Naive B cell (primary cell): Measurements from ENCODE around the gene POLN. TPM values are rescaled to one million over a fixed set of nuclear protein-coding genes. Genes with fewer than 3 reads are reported as not detected.

ENCODE experiments used
- ATAC-seq, 2 donors: fragments of 150-1000 bp; cut with Tn5 transposase; 2 replicates each; pipeline ENCODE4 v1.10.0; 2021; ENCODE audit warnings: low read depth in 2 of 2, mild to moderate bottlenecking in 2 of 2, moderate library complexity in 2 of 2
- DNase-seq: peaks from one replicate; pipeline ENCODE4 v3.0.0; 2022
- H3K27ac Mint-ChIP-seq, 6 donors: one replicate each; pipeline ENCODE4 v1.8.0; 2020 to 2022; ENCODE audit warnings: mild to moderate bottlenecking in 6 of 6, mixed read lengths in 6 of 6, moderate library complexity in 5 of 6, inconsistent platforms in 2 of 6
- H3K27me3 Mint-ChIP-seq, 3 donors: one replicate each; pipeline ENCODE4 v1.8.0; 2021 to 2022; ENCODE audit warnings: mixed read lengths in 3 of 3, mild to moderate bottlenecking in 1 of 3
- H3K36me3 Mint-ChIP-seq, 2 donors: one replicate each; pipeline ENCODE4 v1.8.0; 2020 to 2022; ENCODE audit warnings: mixed read lengths in 2 of 2, inconsistent platforms in 1 of 2, mild to moderate bottlenecking in 1 of 2
- H3K4me1 Mint-ChIP-seq, 3 donors: one replicate each; pipeline ENCODE4 v1.8.0; 2020 to 2022; ENCODE audit warnings: mixed read lengths in 3 of 3, inconsistent platforms in 1 of 3, mild to moderate bottlenecking in 1 of 3, moderate library complexity in 1 of 3
- H3K4me3 Mint-ChIP-seq, 8 donors: one replicate each; pipeline ENCODE4 v1.8.0; 2020 to 2022; ENCODE audit warnings: mild to moderate bottlenecking in 8 of 8, mixed read lengths in 8 of 8, moderate library complexity in 8 of 8, inconsistent platforms in 2 of 8
- H3K9me3 Mint-ChIP-seq, 7 donors: one replicate each; pipeline ENCODE4 v1.8.0; 2020 to 2022; ENCODE audit warnings: mixed read lengths in 7 of 7, mild to moderate bottlenecking in 5 of 7, inconsistent platforms in 2 of 7, moderate library complexity in 1 of 7
- polyA plus RNA-seq, 6 donors: library from polyadenylated mRNA; unstranded; fragments of 300-500 nt; fragmentation: Illumina TruSeq; gene quantifications; one replicate each; pipeline ENCODE4 v1.2.3, GENCODE V29; 2021; ENCODE audit warnings: low read depth in 6 of 6

Gene POLN
- polyA plus RNA-seq, 6 donors from 2014 or later, result 0.62 to 0.79 (median 0.71) TPM; not detected in 2

DNA sequence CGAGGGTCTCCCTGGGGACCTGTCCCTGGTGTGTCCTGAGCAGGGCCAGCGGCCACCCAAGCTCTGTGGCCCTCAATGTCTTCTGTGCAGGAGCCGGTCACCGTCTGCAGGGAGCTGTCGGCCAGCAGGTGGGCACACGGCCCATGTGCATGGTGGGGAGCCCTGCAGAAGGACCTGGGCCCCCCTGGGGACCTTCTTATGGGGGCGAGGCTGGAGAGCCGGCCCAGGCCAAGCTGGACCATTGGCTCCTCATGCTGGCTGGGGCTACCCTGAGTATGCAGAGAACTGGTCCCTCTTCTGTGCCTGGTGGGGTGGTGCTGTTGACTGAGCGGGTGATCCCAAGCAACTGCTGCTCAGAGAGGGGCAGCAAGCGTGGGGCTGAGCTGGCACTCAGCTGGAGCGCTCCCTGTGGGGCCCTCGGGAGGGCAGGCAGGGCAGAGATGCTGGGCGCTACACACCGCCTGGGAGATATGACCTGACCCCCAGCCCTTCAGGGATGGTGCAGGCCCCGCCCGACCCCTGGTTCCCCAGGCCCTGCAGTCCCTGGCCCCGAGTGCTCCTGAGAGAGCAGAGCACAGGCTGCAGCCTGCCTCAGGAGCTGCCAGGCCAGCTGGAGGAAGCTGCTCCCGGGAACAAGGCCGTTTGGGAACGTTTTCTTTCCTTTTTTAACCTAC, 168.0 kb downstream of the POLN start:
- DNase-seq, result no peak
- no peak overlapping the region for H3K4me3 Mint-ChIP-seq
- no peak overlapping the region for H3K27ac Mint-ChIP-seq
- H3K9me3 Mint-ChIP-seq, result no peaks in the 10 kb centered on the region
- H3K36me3 Mint-ChIP-seq, result no peaks in the 10 kb centered on the region
- H3K4me1 Mint-ChIP-seq, result no peaks in the 10 kb centered on the region
- ATAC-seq, result no peak
- peaks cover 0 to 5% (median 0%) of the 10 kb centered on the region in 3 donors for H3K27me3 Mint-ChIP-seq

DNA sequence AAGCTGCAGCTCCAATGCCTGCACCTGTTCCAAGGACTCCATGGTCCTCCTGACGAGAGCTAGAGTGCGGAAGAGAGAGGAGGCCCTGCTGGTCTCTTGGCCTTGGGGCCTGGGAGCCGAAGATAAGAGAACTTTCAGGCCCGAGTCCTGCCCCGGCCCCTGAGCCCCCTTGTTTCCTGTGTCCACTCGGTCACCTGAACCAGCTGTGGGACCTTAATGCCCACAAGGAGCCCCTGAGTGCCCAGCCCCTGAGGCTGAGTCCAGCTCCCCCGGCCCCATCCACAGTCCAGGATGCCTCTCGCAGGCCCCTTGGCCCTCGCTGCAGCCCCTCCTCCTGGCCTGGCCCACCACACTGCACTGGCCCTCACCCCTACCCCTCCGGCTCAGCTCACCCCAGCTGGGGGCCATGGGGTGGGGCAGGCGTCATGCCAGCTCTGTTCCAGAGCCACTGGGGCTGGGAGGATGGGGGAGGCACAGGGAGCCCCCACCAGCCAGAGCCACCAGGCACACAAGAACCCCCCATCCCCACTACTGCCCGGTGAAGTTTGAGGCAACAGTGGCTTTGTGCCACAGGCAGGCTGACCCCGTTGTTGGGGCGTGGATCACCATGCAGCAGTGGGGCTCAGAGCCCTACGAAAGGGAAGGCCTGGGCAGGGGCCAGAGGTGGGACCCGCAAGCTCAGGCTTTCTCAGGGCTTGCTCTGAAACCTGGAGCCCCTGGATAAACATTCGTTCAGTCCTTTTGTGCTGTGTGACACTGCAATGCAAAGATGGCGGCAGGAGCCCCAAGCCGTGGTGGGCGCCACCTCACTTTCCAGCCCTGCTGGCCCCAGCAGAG, 168.7 kb downstream of the POLN start:
- Mint-ChIP-seq H3K9me3 (peaks cover 0 to 2% (median 0%) of the 10 kb centered on the region in 7 donors), H3K36me3 (no peaks in the 10 kb centered on the region), H3K27me3 (peaks cover 0 to 5% (median 0%) of the 10 kb centered on the region in 3 donors), H3K4me1 (no peaks in the 10 kb centered on the region), H3K4me3 (no peak overlapping the region), H3K27ac (no peak overlapping the region)
- ATAC-seq (no peak), DNase-seq (no peak)

DNA sequence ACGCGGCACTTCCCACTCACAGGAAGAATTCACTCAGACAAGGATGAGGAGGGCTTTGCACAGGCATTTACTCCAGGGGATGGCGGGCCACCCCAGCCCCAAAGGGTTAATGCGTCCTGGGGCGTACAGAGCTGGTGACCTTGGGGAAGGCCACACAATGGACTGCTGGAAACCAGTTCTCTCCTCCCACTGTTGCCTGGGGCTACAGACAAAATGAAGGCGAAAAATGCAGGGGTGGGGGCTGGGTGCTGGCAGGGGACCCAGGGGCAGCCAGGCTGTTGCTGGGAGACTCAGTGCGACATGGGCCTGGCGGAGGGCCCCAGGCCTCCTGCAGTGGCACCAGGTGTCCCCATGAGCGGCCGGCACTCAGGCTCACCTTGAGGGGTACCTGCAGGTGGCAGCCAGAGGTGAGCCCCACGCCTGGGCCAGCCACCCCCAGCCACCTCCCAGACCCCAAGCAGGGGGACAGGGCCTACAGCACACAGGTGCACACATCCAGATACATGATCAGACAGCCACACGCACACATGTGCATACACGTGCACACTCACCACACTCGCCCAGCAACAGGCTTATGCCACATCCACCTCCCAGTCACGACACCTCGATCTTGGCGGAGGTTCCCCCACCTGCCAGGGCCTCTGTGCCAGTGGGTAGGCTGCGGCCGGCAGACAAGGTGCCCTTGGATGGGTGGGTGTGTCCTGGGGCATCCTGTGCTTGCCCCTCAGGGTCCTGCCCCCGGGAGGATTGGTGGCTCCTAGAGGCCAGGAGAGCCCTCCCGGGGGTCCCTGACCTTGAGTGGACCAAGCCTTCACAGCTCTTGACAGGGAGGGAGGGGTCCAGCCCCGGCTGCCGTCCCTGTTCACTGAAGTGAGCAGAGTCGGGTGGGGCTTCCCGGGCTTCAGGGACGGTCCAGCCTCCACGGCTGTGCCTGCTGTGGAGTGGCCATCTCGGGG, 169.7 kb downstream of the POLN start:
- no peak for ATAC-seq
- H3K4me3 Mint-ChIP-seq, result no peak overlapping the region
- H3K27ac Mint-ChIP-seq, result no peak overlapping the region
- peaks cover 0 to 5% (median 0%) of the 10 kb centered on the region in 3 donors for H3K27me3 Mint-ChIP-seq
- H3K9me3 Mint-ChIP-seq, result peaks cover 0 to 2% (median 0%) of the 10 kb centered on the region in 7 donors
- H3K36me3 Mint-ChIP-seq, result no peaks in the 10 kb centered on the region
- DNase-seq, result no peak
- no peaks in the 10 kb centered on the region for H3K4me1 Mint-ChIP-seq

GRCh38 chr4:2071252-2071911, 170.5 kb downstream of the POLN start:
- H3K9me3 Mint-ChIP-seq, result peaks cover 0 to 2% (median 0%) of the 10 kb centered on the region in 7 donors
- no peak overlapping the region for H3K4me3 Mint-ChIP-seq
- no peaks in the 10 kb centered on the region for H3K36me3 Mint-ChIP-seq
- H3K27me3 Mint-ChIP-seq, result peaks cover 0 to 5% (median 0%) of the 10 kb centered on the region in 3 donors
- H3K4me1 Mint-ChIP-seq, result no peaks in the 10 kb centered on the region
- DNase-seq, result no peak
- no peak overlapping the region for H3K27ac Mint-ChIP-seq
- no peak for ATAC-seq

DNA sequence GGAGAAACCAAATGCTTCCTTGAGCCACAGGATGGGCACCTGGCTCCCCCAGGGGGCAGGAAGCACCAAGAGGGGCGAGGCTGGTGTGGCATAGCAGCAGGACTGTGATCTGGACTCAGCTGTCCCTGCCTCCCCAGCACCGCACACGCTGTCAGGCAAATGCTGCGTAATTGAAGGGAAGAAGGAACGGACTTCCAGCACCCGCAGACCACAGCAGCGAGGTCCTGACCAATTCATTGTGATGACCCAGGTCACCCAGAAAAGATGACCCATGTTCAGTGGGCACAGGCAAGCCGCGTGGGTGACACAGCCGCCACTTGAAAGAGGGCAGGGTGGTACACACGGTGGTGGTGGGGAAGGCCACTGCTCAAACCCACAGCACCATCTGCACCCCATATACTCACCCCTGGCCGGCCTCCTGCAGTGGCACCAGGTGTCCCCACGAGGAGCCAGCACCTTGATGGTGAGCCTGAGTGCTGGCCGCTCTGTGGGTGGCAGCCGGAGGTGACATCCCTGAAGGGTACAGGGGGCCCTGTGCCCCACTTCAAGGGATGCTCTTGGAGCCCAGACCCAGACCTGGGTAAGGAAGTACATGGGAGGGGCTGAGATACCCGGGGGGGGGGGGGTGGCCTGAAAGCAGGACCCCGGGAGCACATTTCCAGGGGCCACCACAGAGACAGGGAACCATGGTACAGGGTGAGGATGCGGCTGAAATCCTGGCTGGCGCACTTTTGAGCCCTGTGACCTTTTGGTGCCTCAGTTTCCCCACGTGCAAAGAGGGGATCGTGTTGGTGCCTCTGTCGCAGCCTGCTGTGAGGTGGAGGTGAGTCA, 171.3 kb downstream of the POLN start:
- Mint-ChIP-seq H3K27me3 (peaks cover 0 to 5% (median 0%) of the 10 kb centered on the region in 3 donors), H3K36me3 (no peaks in the 10 kb centered on the region), H3K4me1 (no peaks in the 10 kb centered on the region), H3K9me3 (peaks cover 0 to 2% (median 0%) of the 10 kb centered on the region in 7 donors), H3K27ac (no peak overlapping the region), H3K4me3 (no peak overlapping the region)
- DNase-seq (no peak), ATAC-seq (no peak)

DNA sequence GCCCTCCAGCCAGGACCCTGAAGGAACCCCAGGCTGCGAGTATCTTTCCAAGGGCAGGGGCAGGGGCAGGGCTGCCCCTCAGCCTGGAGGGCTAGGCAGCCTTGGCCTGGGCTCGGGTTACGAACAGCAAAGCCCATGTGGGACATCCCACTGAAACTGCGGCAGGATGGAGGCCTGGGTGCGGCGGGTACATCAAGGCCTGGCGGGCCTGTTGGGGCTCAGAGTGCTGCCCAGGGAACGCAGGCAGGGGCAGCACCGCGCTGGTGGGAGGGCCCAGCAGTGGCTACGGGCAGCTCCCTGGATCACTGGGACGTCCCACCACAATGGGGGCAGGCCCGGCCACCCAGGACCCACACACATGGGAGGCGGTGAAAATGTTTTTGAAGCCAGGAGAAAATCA, 171.9 kb downstream of the POLN start:
- no peak for DNase-seq
- Mint-ChIP-seq H3K27ac (no peak overlapping the region), H3K27me3 (peaks cover 0 to 6% (median 0%) of the 10 kb centered on the region in 3 donors)

DNA sequence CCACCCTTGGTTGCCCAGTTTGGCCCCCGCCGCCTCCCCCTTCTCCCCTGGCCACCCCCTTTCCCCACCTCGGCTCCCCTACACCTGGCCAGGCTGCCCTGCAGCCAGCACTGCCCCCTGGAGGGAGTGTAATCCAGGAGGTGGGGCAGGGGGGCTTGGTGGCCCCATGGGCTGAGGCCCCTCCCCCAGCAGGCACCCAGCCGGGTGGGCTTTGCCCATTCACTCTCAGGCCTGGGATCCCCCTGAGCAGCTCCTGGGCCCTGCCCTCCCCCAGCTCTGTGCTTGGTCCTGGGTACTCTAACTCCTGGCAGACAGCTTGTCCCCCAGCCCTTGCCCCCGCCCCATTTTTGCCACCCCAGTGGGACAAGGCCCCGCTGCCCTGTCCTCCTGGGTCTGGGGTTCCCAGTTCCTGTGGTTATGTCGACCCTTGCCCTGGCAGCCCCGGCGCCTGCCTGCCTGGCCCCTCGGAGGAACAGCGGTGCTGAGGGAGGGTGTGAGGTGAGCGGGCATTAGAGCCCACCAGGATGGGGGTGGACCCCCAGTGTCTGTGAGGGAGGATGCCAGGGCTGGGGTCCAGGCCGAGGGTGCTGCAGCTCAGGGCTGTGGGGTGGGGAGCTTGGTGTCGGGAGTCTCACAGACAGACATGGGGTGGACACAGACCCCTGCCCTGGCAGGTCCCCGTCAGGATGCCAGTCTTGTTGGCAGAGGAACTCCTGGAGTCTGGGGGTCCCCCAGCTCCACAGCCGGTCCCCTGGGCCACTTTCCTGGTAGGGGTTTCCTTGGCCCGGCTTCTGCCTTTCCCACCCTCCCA, 172.6 kb downstream of the POLN start:
- Mint-ChIP-seq H3K4me3 (no peak overlapping the region), H3K9me3 (peaks cover 0 to 2% (median 0%) of the 10 kb centered on the region in 7 donors), H3K4me1 (no peaks in the 10 kb centered on the region), H3K36me3 (no peaks in the 10 kb centered on the region), H3K27ac (no peak overlapping the region), H3K27me3 (peaks cover 0 to 10% (median 0%) of the 10 kb centered on the region in 3 donors)
- ATAC-seq (no peak), DNase-seq (no peak)

More for the DNA sequence above, 171.9 kb downstream of the POLN start:
- Mint-ChIP-seq H3K4me1 (no peaks in the 10 kb centered on the region), H3K36me3 (no peaks in the 10 kb centered on the region), H3K4me3 (no peak overlapping the region), H3K9me3 (peaks cover 0 to 2% (median 0%) of the 10 kb centered on the region in 7 donors)
- no peak for ATAC-seq

GRCh38 chr4:2068566-2068965, 173.4 kb downstream of the POLN start:
- ATAC-seq, result no peak
- Mint-ChIP-seq H3K27ac (no peak overlapping the region), H3K27me3 (peaks cover 0 to 10% (median 0%) of the 10 kb centered on the region in 3 donors), H3K4me3 (no peak overlapping the region), H3K9me3 (peaks cover 0 to 2% (median 0%) of the 10 kb centered on the region in 7 donors), H3K36me3 (no peaks in the 10 kb centered on the region), H3K4me1 (no peaks in the 10 kb centered on the region)
- DNase-seq, result no peak

- no peak overlapping the region for H3K27ac Mint-ChIP-seq
- H3K9me3 Mint-ChIP-seq, result peaks cover 0 to 2% (median 0%) of the 10 kb centered on the region in 7 donors
- no peaks in the 10 kb centered on the region for H3K36me3 Mint-ChIP-seq
- ATAC-seq (no peak), DNase-seq (no peak)
- H3K4me1 Mint-ChIP-seq, result no peaks in the 10 kb centered on the region
- H3K4me3 Mint-ChIP-seq, result no peak overlapping the region
- H3K27me3 Mint-ChIP-seq, result peaks cover 0 to 10% (median 0%) of the 10 kb centered on the region in 3 donors
Measured at GRCh38 chr4:2068198-2068470, 173.8 kb downstream of the POLN start.

DNA sequence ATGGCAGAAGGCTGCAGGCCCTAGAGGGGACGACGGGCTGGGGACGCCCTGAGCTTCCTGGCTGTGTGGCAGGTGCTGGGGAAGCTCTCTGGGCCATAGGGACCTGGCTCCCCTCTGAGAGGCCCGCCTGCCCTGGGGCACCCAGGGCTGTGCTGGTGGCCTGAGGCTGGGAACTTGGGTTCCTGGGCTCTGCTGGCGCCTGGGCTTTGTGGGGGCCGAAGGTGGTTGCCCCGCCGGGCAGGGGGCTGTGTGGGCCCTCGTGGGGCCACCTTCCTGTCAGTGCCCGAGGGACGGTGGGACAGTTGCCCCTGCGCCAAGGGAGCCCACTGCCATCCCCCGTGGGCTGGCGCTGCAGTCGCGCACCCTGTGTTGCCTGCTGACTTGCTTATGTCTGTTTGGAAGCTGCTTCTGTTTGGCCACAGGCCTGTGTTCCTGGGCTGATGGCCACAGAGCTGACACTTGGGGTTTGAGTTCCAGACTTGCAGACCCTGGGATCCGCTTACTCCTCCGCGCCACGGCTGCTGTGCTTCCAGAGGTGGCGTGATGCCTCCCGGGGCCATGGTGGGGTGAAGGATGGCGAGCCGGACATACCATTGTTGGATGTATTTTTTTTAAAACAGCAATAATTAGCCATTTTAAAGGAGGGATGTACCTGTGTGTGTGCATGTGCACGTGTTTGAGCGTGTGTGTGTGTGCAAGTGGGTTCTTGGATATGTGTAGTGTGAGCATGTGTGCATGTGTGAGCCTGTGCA, 174.3 kb downstream of the POLN start:
- Mint-ChIP-seq H3K4me3 (no peak overlapping the region), H3K4me1 (no peaks in the 10 kb centered on the region), H3K27ac (peak overlapping the region in 1 of 6 donors; percentile 53), H3K27me3 (peaks cover 0 to 10% (median 0%) of the 10 kb centered on the region in 3 donors), H3K36me3 (no peaks in the 10 kb centered on the region), H3K9me3 (peaks cover 0 to 2% (median 0%) of the 10 kb centered on the region in 7 donors)
- DNase-seq (no peak), ATAC-seq (no peak)
